Lung (tissue), 12 donors: ENCODE results near the gene APPL2. TPM values are rescaled to one million over a fixed set of nuclear protein-coding genes. Genes with fewer than 3 reads are reported as not detected.

Source experiments
- ATAC-seq: fragments of 200-7000 bp; cut with Tn5 transposase; one replicate; pipeline ENCODE4 v1.9.1; 2020; ENCODE audit warnings: moderate number of reproducible peaks; ENCODE audit not compliant: insufficient read depth, low FRiP score
- DNase-seq, 3 donors: peaks; one replicate each; pipeline ENCODE4 v3.0.0-alpha.2; 2013 to 2017
- H3K27ac ChIP-seq, 2 donors: one replicate each; pipeline ENCODE4 v1.5.1; 2013; ENCODE audit warnings: mild to moderate bottlenecking in 2 of 2, moderate library complexity in 2 of 2, control low read depth in 1 of 2, inconsistent platforms in 1 of 2, low read depth in 1 of 2, low read length in 1 of 2
- H3K27me3 ChIP-seq, 3 donors: one replicate each; pipeline ENCODE4 v1.5.1; 2013; ENCODE audit warnings: low read length in 2 of 3; ENCODE audit not compliant: control insufficient read depth in 3 of 3, insufficient read depth in 3 of 3
- H3K36me3 ChIP-seq, 4 donors: one replicate each; pipeline ENCODE4 v1.5.1; 2013; ENCODE audit warnings: low read length in 4 of 4, mild to moderate bottlenecking in 1 of 4, moderate library complexity in 1 of 4; ENCODE audit not compliant: control insufficient read depth in 4 of 4, insufficient read depth in 4 of 4
- H3K4me1 ChIP-seq, 5 donors: one replicate each; pipeline ENCODE4 v1.5.1; 2013; ENCODE audit warnings: low read length in 5 of 5, mild to moderate bottlenecking in 2 of 5, moderate library complexity in 1 of 5; ENCODE audit not compliant: control insufficient read depth in 5 of 5, insufficient read depth in 5 of 5
- H3K4me3 ChIP-seq: one replicate; pipeline ENCODE4 v1.5.1; 2013; ENCODE audit warnings: mild to moderate bottlenecking, control low read depth, moderate library complexity
- H3K9ac ChIP-seq, 2 donors: one replicate each; pipeline ENCODE4 v1.5.1; 2013; ENCODE audit warnings: low read length in 2 of 2, control low read depth in 1 of 2; ENCODE audit not compliant: insufficient read depth in 1 of 2
- H3K9me3 ChIP-seq, 4 donors: one replicate each; pipeline ENCODE4 v1.5.1; 2013; ENCODE audit warnings: low read length in 3 of 4, mild to moderate bottlenecking in 1 of 4, moderate library complexity in 1 of 4; ENCODE audit not compliant: control insufficient read depth in 4 of 4, insufficient read depth in 3 of 4
- CTCF ChIP-seq: IDR thresholded peaks from 2 replicates; pipeline ENCODE4 v1.5.1; 2012; ENCODE audit warnings: mild to moderate bottlenecking; ENCODE audit errors: control extremely low read depth, extremely low read depth
- WGBS, 2 donors: extraction: QIAGEN DNeasy Blood & Tissue Kit; methylation state at CpG; one replicate each; pipeline ENCODE4 v1.1.7; 2013; 5-methylcytosine and 5-hydroxymethylcytosine counted together
- polyA plus RNA-seq, 2 donors: library from polyadenylated mRNA; stranded (reverse); fragments of 200-250 nt; gene quantifications; one replicate each; pipeline ENCODE4 v1.2.1, GENCODE V29; 2013
- total RNA-seq, 2 donors: library from RNA; depleted of rRNA in 1 of 2; stranded (reverse); fragments of >200 nt in 1 of 2; gene quantifications; one replicate each; pipeline ENCODE4 v1.2.1, GENCODE V29; 2014 to 2021
- donor health status: control.
- donor health status: control.
- donor health status: Bipolar disorder and iron deficiency.
- donor health status: healthy.
- donor health status: DM: yes; HTN: yes; CAD: no.

APPL2 gene
- total and polyA plus RNA-seq, 4 donors, result 11.8 to 89.5 (median 26.5) TPM

- TF ChIP-seq CTCF, result no peak
- H3K4me1 ChIP-seq, result peaks cover 0 to 25% (median 4%) of the 10 kb centered on the region in 5 donors
- no peaks in the 10 kb centered on the region for H3K27me3 ChIP-seq
- ATAC-seq, result no peak
- no peak for DNase-seq
- WGBS, 2 donors, result 81% methylated on average over 7 of the region's 7 CpGs
- no peaks in the 10 kb centered on the region for H3K9me3 ChIP-seq
- no peak overlapping the region for H3K27ac ChIP-seq
- peaks cover 19 to 37% (median 24%) of the 10 kb centered on the region in 4 donors for H3K36me3 ChIP-seq
- H3K4me3 ChIP-seq, result no peak overlapping the region
- no peak overlapping the region for H3K9ac ChIP-seq
Measured at GRCh38 chr12:105218434-105218833, 17.5 kb downstream of the APPL2 start.

- Histone ChIP-seq H3K4me1 (peaks cover 0 to 14% (median 4%) of the 10 kb centered on the region in 5 donors), H3K9me3 (no peaks in the 10 kb centered on the region), H3K9ac (no peak overlapping the region), H3K27me3 (no peaks in the 10 kb centered on the region), H3K4me3 (no peak overlapping the region), H3K27ac (no peak overlapping the region), H3K36me3 (peaks cover 13 to 38% (median 17%) of the 10 kb centered on the region in 4 donors)
- WGBS, 2 donors, result 85 to 89% methylated on average over 9 of the region's 9 CpGs
- DNase-seq (no peak), ATAC-seq (no peak)
- TF ChIP-seq CTCF, result no peak
Measured at GRCh38 chr12:105214670-105215375, 21.2 kb downstream of the APPL2 start.

- Histone ChIP-seq H3K36me3 (peaks cover 8 to 32% (median 17%) of the 10 kb centered on the region in 4 donors), H3K27ac (no peak overlapping the region), H3K27me3 (no peaks in the 10 kb centered on the region), H3K4me3 (no peak overlapping the region), H3K9me3 (no peaks in the 10 kb centered on the region), H3K9ac (no peak overlapping the region), H3K4me1 (peaks cover 0 to 9% (median 0%) of the 10 kb centered on the region in 5 donors)
- no peak for ATAC-seq
- 92 to 94% methylated on average over 6 of the region's 6 CpGs for WGBS, 2 donors
- no peak for TF ChIP-seq CTCF
- no peak for DNase-seq
Measured at GRCh38 chr12:105214148-105214547, 21.8 kb downstream of the APPL2 start.

GRCh38 chr12:105212438-105212837 lies 23.5 kb downstream of the APPL2 start:
- TF ChIP-seq CTCF, result no peak
- Histone ChIP-seq H3K4me1 (peaks cover 0 to 2% (median 0%) of the 10 kb centered on the region in 5 donors), H3K27ac (no peak overlapping the region), H3K9ac (no peak overlapping the region), H3K36me3 (peaks cover 3 to 30% (median 19%) of the 10 kb centered on the region in 4 donors), H3K27me3 (no peaks in the 10 kb centered on the region), H3K4me3 (no peak overlapping the region), H3K9me3 (no peaks in the 10 kb centered on the region)
- DNase-seq (no peak), ATAC-seq (no peak)
- WGBS, 2 donors, result 82 to 93% methylated on average over 6 of the region's 6 CpGs
